ENCODE results near the gene ANOS1. TPM values are rescaled to one million over a fixed set of nuclear protein-coding genes. Genes with fewer than 3 reads are reported as not detected.

ANOS1 gene
- total RNA-seq, 1 donor from 2014 or later = 5.0 TPM

GRCh38 chrX:8738588-8739189, 6.8 kb upstream of the ANOS1 start:
- Histone ChIP-seq H3K4me1 (no peaks in the 10 kb centered on the region), H3K36me3 (no peaks in the 10 kb centered on the region), H3K4me3 (no peak overlapping the region), H3K27ac (replicated peaks) (no peak overlapping the region), H3K27me3 (ENCODE audit: low read depth) (no peaks in the 10 kb centered on the region), H3K9me3 (replicated peaks) (no peaks in the 10 kb centered on the region)
- TF ChIP-seq CTCF (IDR thresholded peaks at IDR 0.05; ENCODE audit: borderline replicate concordance) = peak; percentile 66
- no peak for DNase-seq
- intact Hi-C loops (cut with micrococcal nuclease) = loop anchor here (5.0 kb wide), 1 partner anchor 741 kb away; no protein-coding TSS in a partner anchor

- H3K4me1 ChIP-seq = no peaks in the 10 kb centered on the region
- no peak for DNase-seq
- intact Hi-C loops (cut with micrococcal nuclease) = loop anchor here (5.0 kb wide), 1 partner anchor 741 kb away; no protein-coding TSS in a partner anchor
- H3K36me3 ChIP-seq = no peaks in the 10 kb centered on the region
- no peak for TF ChIP-seq CTCF (IDR thresholded peaks at IDR 0.05; ENCODE audit: borderline replicate concordance)
- H3K27ac ChIP-seq (replicated peaks) = no peak overlapping the region
- no peaks in the 10 kb centered on the region for H3K27me3 ChIP-seq (ENCODE audit: low read depth)
- no peaks in the 10 kb centered on the region for H3K9me3 ChIP-seq (replicated peaks)
- no peak overlapping the region for H3K4me3 ChIP-seq
These were observed 5.9 kb upstream of the ANOS1 start for GRCh38 chrX:8737883-8738282.

DNA sequence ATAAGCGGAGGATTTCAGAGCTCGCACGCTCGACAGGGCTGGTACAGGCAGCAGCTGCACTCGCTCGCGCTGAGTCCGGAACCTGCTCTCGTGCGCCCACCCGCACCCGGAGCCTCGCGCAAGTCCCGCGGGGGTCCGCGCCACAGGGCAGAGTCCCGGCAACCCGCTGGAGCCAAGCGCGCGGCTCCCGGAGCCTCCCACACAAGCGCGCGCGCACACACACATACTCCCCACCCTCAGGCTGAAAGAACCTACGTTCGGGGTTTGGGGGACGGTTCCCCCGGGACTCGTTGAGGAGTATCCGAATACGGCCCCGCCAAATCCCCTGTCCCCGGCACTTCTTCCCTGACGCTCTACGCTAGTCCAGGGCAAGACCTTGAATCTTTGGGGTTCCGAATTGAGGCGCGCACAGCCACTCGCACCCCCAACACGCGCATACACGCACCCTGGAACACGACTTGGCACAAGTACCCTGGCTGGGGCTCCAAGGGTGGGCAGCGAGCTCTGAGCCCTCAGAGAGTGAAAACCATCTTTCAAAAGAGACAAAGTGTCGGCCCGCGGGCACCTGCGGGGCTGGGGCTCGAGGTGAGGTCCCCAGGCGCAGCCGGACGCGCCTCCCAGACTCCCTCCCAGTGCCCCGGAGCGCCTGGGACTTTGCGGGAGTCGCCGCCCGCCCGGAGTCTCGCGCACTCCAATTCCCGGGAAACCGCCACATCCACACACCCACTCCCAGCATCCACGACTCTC, 952 bp downstream of the ANOS1 start:
- intact Hi-C loops (cut with micrococcal nuclease) = no loop called here
- no peak for DNase-seq

GRCh38 chrX:8729811-8730210, 2.1 kb downstream of the ANOS1 start:
- no peaks in the 10 kb centered on the region for H3K4me1 ChIP-seq
- no peaks in the 10 kb centered on the region for H3K36me3 ChIP-seq
- H3K4me3 ChIP-seq = peak overlapping the region; percentile 73
- no peaks in the 10 kb centered on the region for H3K27me3 ChIP-seq (ENCODE audit: low read depth)
- TF ChIP-seq CTCF (IDR thresholded peaks at IDR 0.05; ENCODE audit: borderline replicate concordance) = no peak
- no peaks in the 10 kb centered on the region for H3K9me3 ChIP-seq (replicated peaks)
- DNase-seq = no peak
- intact Hi-C loops (cut with micrococcal nuclease) = no loop called here
- no peak overlapping the region for H3K27ac ChIP-seq (replicated peaks)

More for the DNA sequence above, 952 bp downstream of the ANOS1 start:
- Histone ChIP-seq H3K27ac (replicated peaks) (peak overlapping the region; percentile 54), H3K36me3 (no peaks in the 10 kb centered on the region), H3K9me3 (replicated peaks) (no peaks in the 10 kb centered on the region), H3K4me3 (peak overlapping the region; percentile 73), H3K27me3 (ENCODE audit: low read depth) (no peaks in the 10 kb centered on the region), H3K4me1 (no peaks in the 10 kb centered on the region)
- no peak for TF ChIP-seq CTCF (IDR thresholded peaks at IDR 0.05; ENCODE audit: borderline replicate concordance)

DNA sequence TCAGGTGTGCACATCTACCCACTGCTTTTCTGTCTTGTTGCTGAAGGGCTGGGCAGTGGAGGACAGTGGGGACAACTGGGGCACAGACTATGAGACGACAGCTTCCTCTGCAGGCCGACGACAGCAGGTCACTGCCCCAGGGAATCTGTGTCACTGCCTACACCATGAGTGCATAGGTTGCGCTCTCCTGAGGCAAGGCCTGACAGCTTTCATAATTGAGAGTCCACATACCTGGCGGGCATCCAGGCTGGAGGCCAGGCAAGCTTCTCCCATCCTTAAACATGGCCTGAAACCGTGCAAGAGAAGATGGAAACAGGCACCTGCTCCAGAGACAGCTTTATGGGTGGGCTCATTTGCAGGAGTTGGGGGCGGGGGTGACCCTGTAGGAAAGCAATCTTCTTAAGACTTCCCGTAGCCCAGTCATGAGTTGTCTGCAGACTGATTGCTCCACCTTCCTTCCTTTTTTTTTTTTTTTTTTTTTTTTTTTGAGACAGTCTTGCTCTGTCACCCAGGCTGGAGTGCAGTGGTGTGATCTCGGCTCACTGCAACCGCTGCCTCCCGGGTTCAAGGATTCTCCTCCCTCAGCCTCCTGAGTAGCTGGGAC, 2.9 kb downstream of the ANOS1 start:
- no peaks in the 10 kb centered on the region for H3K27me3 ChIP-seq (ENCODE audit: low read depth)
- no peak for TF ChIP-seq CTCF (IDR thresholded peaks at IDR 0.05; ENCODE audit: borderline replicate concordance)
- no peak overlapping the region for H3K4me3 ChIP-seq
- no peaks in the 10 kb centered on the region for H3K36me3 ChIP-seq
- no peak for DNase-seq
- H3K9me3 ChIP-seq (replicated peaks) = no peaks in the 10 kb centered on the region
- intact Hi-C loops (cut with micrococcal nuclease) = no loop called here
- H3K4me1 ChIP-seq = no peaks in the 10 kb centered on the region
- H3K27ac ChIP-seq (replicated peaks) = no peak overlapping the region

Measured in left ventricle myocardium inferior (tissue), 1 donor.